Activated CD8-positive, alpha-beta memory T cell treated with anti-CD3 and anti-CD28 coated beads for 1 hour (primary cell): ENCODE measurements around the gene RSU1.

Experiments
- DNase-seq, 2 donors: peaks; one replicate each; pipeline ENCODE4 v3.0.0-alpha.2; 2020; ENCODE audit warnings: low read depth in 1 of 2; ENCODE audit errors: extremely low read depth in 1 of 2

The RSU1 gene

GRCh38 chr10:16745061-16745460 is 72.2 kb downstream of the RSU1 start:
- DNase-seq: no peak

- no peak for DNase-seq
Observed at GRCh38 chr10:16742165-16742960, 74.9 kb downstream of the RSU1 start.

GRCh38 chr10:16741540-16741939 is 75.7 kb downstream of the RSU1 start:
- DNase-seq: no peak

- DNase-seq: no peak
Observed at GRCh38 chr10:16737420-16737819, 79.8 kb downstream of the RSU1 start.

GRCh38 chr10:16735671-16736070 is 81.6 kb downstream of the RSU1 start:
- DNase-seq: no peak

- DNase-seq: no peak
Observed at GRCh38 chr10:16732376-16732775, 84.8 kb downstream of the RSU1 start.

GRCh38 chr10:16728266-16728665 is 89.0 kb downstream of the RSU1 start:
- DNase-seq: no peak

GRCh38 chr10:16727666-16728065 is 89.6 kb downstream of the RSU1 start:
- DNase-seq: no peak

- DNase-seq: no peak
Observed at GRCh38 chr10:16724509-16724908, 92.7 kb downstream of the RSU1 start.

- no peak for DNase-seq
Observed at GRCh38 chr10:16720812-16721211, 96.4 kb downstream of the RSU1 start.

- DNase-seq: no peak
Observed at GRCh38 chr10:16717622-16718395, 99.4 kb downstream of the RSU1 start.

GRCh38 chr10:16716051-16716450 is 101.2 kb downstream of the RSU1 start:
- DNase-seq: no peak

GRCh38 chr10:16713290-16713689 is 103.9 kb downstream of the RSU1 start:
- no peak for DNase-seq

- DNase-seq: no peak
Observed at GRCh38 chr10:16712883-16713282, 104.3 kb downstream of the RSU1 start.

- DNase-seq: no peak
Observed at GRCh38 chr10:16700331-16700730, 116.9 kb downstream of the RSU1 start.

- DNase-seq: no peak
Observed at GRCh38 chr10:16699435-16700057, 117.7 kb downstream of the RSU1 start.

GRCh38 chr10:16698461-16698860 is 118.8 kb downstream of the RSU1 start:
- DNase-seq: no peak

- DNase-seq: no peak
Observed at GRCh38 chr10:16690417-16690816, 126.8 kb downstream of the RSU1 start.

- no peak for DNase-seq
Observed at GRCh38 chr10:16689696-16690095, 127.5 kb downstream of the RSU1 start.

- no peak for DNase-seq
Observed at GRCh38 chr10:16689227-16689626, 128.0 kb downstream of the RSU1 start.

GRCh38 chr10:16686054-16686902 is 130.9 kb downstream of the RSU1 start:
- DNase-seq: no peak
